Measurements from ENCODE around the gene MYO1D.
"Not testable (repeated sequence)": the region's sequence is repeated elsewhere in the genome, so short reads cannot be mapped to it uniquely, and the experiment has no call there.

MYO1D gene

GRCh38 chr17:32460054-32460453 lies 416.9 kb downstream of the MYO1D start:
- no peak for DNase-seq (ENCODE audit: low spot score)

GRCh38 chr17:32458371-32458770 lies 418.6 kb downstream of the MYO1D start:
- no peak for DNase-seq (ENCODE audit: low spot score)

DNA sequence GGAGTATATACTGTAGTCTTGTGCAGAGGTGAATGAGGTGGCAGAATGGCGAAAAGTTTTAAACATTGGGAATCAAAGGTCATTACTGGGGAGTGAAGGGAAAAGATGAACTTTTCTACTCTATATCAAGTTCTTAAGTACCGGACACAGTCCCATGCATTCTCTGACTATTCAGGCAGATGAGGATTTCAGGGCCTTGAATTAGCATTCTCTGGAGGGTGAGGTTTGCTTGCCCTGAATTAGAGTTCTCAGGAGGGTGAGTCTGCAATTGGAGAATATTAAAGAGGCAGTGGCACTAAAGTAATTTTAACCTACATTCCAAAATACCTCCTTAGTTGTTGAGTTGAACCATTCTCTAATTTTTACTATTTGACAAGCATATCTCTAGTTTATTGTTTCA lies 423.6 kb downstream of the MYO1D start:
- DNase-seq (ENCODE audit: low spot score): no peak

- DNase-seq (ENCODE audit: low spot score): no peak
Observed at GRCh38 chr17:32452281-32452680, 424.6 kb downstream of the MYO1D start.

- no peak for DNase-seq (ENCODE audit: low spot score)
Observed at GRCh38 chr17:32451879-32452278, 425.0 kb downstream of the MYO1D start.

DNA sequence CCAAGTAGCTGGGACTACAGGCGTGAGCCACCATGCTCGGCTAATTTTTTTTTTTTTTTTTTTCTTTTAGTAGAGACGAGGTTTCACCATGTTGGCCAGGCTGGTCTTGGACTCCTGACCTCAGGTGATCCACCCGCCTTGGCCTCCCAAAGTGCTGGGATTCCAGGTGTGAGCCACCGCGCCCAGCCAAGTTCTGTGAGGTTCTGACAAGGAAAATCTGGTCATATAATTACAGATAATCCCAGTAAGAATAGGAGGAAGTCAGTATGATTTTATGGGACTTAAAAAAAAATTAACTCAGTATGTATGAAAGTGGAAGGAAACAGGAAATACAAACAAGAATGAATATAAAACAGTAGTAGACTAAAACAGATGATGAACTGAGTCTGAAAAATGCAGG lies 426.5 kb downstream of the MYO1D start:
- DNase-seq (ENCODE audit: low spot score): not testable (repeated sequence)

DNA sequence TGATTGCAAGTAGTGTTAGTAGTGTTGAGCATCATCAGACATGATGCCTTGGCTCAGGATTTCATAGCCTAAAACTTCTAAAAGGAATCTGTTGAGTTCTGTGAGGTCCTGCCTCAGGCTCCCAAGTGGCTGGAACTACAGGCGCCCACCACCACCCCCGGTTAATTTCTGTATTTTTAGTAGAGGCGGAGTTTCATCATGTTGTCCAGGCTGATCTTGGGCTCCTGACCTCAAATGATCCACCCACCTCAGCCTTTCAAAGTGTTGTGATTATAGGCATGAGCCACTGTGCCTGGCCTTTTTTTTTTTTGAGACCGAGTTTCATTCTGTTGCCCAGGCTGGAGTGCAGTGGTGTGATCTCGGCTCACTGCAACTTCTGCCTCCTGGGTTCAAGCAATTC lies 427.0 kb downstream of the MYO1D start:
- no peak for DNase-seq (ENCODE audit: low spot score)

DNA sequence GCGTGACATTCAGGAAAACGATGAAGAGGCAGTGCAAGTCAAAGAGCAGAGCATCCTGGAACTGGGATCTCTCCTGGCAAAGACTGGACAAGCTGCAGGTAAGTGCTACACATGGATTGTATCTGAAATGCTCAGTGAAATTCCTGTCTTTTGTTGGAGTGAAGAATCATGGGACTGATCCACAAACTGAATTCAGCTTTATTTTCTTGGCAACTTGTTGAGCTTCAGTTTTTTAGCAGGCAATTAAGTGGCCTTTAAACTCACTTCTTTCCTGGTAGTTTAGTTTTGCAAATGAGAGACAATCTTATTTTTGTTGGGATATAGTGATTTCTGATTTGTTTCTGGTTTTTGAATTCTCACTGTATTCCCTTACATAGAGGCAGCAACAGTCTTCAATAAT lies 430.0 kb downstream of the MYO1D start:
- DNase-seq (ENCODE audit: low spot score): no peak

DNA sequence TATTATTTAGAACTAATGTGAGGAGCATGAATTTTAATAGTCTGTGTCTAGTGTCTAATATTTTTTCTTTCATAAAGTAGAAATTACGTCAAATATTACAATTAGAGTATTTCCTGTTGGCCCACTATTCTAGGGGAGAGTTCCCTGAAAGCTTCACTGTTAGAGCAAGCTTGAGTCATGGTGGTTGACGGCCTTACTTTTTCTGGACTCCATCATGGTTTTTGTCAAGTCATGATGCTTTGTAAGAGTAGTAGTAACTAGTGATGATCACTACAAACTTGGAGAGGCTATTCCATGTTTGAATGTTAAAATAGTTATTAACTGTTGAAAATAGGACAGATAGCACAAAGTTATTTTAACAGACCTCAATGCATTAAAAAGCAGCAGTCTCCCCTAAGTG lies 431.0 kb downstream of the MYO1D start:
- DNase-seq (ENCODE audit: low spot score): no peak

- no peak for DNase-seq (ENCODE audit: low spot score)
Observed at GRCh38 chr17:32445497-32445896, 431.4 kb downstream of the MYO1D start.

GRCh38 chr17:32445074-32445415 lies 431.9 kb downstream of the MYO1D start:
- DNase-seq (ENCODE audit: low spot score): peak; percentile 40

DNA sequence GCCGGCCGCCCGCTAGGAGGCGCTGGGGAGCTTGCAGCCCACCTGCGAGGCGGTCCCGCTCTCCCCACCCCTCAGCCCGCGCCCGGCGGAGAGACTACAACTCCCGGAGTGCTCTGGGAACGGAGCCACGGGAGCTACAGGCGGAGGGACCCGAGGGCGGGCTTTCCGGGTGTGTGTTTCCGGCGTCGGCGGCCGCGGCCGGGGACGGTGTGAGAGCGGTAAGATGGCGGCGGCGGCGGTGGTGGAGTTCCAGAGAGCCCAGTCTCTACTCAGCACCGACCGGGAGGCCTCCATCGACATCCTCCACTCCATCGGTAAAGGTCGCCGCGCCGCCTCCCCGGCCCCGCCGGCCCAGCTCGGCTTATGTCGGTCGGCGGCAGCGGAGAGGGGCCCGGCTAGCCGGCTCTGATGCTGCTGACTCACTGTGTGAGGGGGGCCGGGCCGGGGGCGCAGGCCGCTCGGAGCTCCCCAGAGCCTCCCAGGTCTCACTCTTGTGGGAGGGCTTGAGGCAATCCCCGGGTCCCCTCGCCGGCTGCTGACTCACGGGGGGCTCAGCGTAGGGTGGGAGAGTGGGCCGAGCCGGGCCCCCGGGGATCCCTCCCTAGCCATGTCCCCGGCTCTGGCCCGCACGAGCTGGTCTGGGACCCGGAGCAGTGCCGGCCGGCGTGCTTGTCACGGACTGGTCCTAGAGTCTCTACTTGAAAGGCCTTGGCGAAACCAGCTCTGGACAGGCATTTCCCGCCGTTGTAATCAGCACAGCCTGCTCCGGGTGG lies 432.4 kb downstream of the MYO1D start, which contains the start of gene PSMD11:
Gene PSMD11, plus strand, starts transcription at position 210 of the 773 bp plus-strand sequence. Its CDS starts 14 bp downstream, at position 224.
- DNase-seq (ENCODE audit: low spot score): peak; percentile 96

DNA sequence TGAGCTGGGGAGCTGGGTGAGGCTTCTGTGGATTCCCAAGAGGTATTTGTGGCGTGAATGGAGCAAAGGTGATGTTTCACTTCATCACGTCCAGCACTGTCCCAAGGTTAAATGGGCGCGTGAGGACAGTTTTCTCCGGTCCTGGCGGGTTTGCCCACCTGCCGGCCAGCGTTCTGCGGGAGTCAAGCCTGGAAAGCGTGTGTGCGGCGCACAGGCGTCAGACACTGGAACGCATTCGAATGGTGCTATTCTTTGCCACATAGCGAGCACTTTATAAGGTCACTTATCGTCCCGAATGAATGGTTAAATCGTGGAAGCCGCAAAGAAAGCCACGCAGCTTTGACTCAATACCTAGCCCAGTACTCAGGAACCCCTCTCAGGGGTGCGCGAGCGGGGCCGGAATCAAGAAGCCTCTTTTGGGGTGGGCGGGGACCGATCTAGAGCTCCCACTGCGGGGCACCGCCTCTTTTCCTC lies 433.1 kb downstream of the MYO1D start:
- no peak for DNase-seq (ENCODE audit: low spot score)

Measured in Ammon's horn (tissue), 1 donor.